GM12878 (cell line): ENCODE results near the gene ELP4. TPM values are rescaled to one million over a fixed set of nuclear protein-coding genes. Genes with fewer than 3 reads are reported as not detected.

Source experiments
- BACH1 ChIP-seq: fragments of 450-650 bp; IDR thresholded peaks from 2 replicates; pipeline ENCODE4 v1.6.1; 2017; ENCODE audit warnings: mild to moderate bottlenecking, borderline replicate concordance
- CBFB ChIP-seq: IDR thresholded peaks from 2 replicates; pipeline ENCODE4 v1.6.1; 2016; ENCODE audit warnings: antibody characterized with exemption, low read depth
- CHD2 ChIP-seq: IDR thresholded peaks from 2 replicates; pipeline ENCODE4 v1.6.1; 2011; ENCODE audit warnings: low read depth, low read length, improper control_type of control experiment, borderline replicate concordance
- EED ChIP-seq: sonication (generic); IDR thresholded peaks from 2 replicates; pipeline ENCODE4 v1.6.1; 2016; ENCODE audit warnings: antibody characterized with exemption, low read depth
- EP300 ChIP-seq, 2 experiments: fragments of 150-350 bp in 1 of 2; IDR thresholded peaks; 2 replicates each; pipeline ENCODE4 v1.6.1; 2011 to 2012; ENCODE audit warnings: low read depth in 2 of 2, low read length in 2 of 2, borderline replicate concordance in 1 of 2, improper control_type of control experiment in 1 of 2, inconsistent platforms in 1 of 2; ENCODE audit not compliant: control insufficient read depth in 1 of 2
- FOS ChIP-seq: IDR thresholded peaks from 3 replicates; pipeline ENCODE4 v1.6.1; 2011; ENCODE audit warnings: borderline replicate concordance; ENCODE audit not compliant: insufficient read length; ENCODE audit errors: extremely low read depth
- KAT2A ChIP-seq: conservative IDR thresholded peaks from 2 replicates; pipeline ENCODE4 v1.6.1; 2011; ENCODE audit warnings: low read depth, low read length; ENCODE audit not compliant: control insufficient read depth
- MTA2 ChIP-seq: fragments of 450-650 bp; IDR thresholded peaks from 2 replicates; pipeline ENCODE4 v1.6.1; 2016; ENCODE audit warnings: low read depth, mild to moderate bottlenecking, moderate library complexity
- MYC ChIP-seq: IDR thresholded peaks from 2 replicates; pipeline ENCODE4 v1.6.1; 2011; ENCODE audit warnings: mild to moderate bottlenecking, low read length, moderate library complexity, inconsistent platforms; ENCODE audit not compliant: insufficient read depth, insufficient replicate concordance, insufficient read length, severe bottlenecking
- NR2F1 ChIP-seq: fragments of 450-650 bp; conservative IDR thresholded peaks from 2 replicates; pipeline ENCODE4 v1.6.1; 2017; ENCODE audit warnings: mild to moderate bottlenecking
- PAX5 ChIP-seq: IDR thresholded peaks from 2 replicates; pipeline ENCODE4 v1.6.1; 2011; ENCODE audit warnings: low read depth, low read length, borderline replicate concordance
- POU2F2 ChIP-seq: IDR thresholded peaks from 3 replicates; pipeline ENCODE4 v1.6.1; 2011; ENCODE audit warnings: low read depth, mild to moderate bottlenecking, low read length, borderline replicate concordance
- RBBP5 ChIP-seq: fragments of 200-600 bp; sonication (generic); conservative IDR thresholded peaks from 2 replicates; pipeline ENCODE4 v1.6.1; 2016
- RUNX3 ChIP-seq: IDR thresholded peaks from 2 replicates; pipeline ENCODE4 v1.6.1; 2012; ENCODE audit warnings: low read length, inconsistent platforms
- SIN3A ChIP-seq: IDR thresholded peaks from 2 replicates; pipeline ENCODE4 v1.6.1; 2012; ENCODE audit warnings: low read depth, low read length, improper control_type of control experiment
- SMAD1 ChIP-seq: fragments of 450-650 bp; IDR thresholded peaks from 2 replicates; pipeline ENCODE4 v1.6.1; 2018; ENCODE audit warnings: mild to moderate bottlenecking, low read depth; ENCODE audit not compliant: partially characterized antibody
- SREBF2 ChIP-seq: IDR thresholded peaks from 2 replicates; pipeline ENCODE4 v1.6.1; 2012; ENCODE audit warnings: mild to moderate bottlenecking, low read length
- STAT1 ChIP-seq: fragments of 450-650 bp; conservative IDR thresholded peaks from 2 replicates; pipeline ENCODE4 v1.6.1; 2014; ENCODE audit warnings: antibody characterized with exemption, mild to moderate bottlenecking
- TAF1 ChIP-seq: IDR thresholded peaks from 2 replicates; pipeline ENCODE4 v1.6.1; 2011; ENCODE audit warnings: mild to moderate bottlenecking, low read depth, low read length, borderline replicate concordance
- ZNF274 ChIP-seq: IDR thresholded peaks from one replicate; pipeline ENCODE4 v1.8.0; 2011; ENCODE audit not compliant: insufficient read length, insufficient read depth
- polyA plus RNA-seq, 11 experiments: library from polyadenylated mRNA; depleted of rRNA in 4 of 11; unstranded in 6 of 11; stranded (reverse) in 5 of 11; fragments of >200 nt; fragmentation: Nextera tagmentation in 4 of 11; fragmentation: Illumina TruSeq in 1 of 11; extraction: Ambion mirVana in 4 of 11; extraction: Trizol in 1 of 11; gene quantifications; 1 replicate in 1 of 11; 2 replicates in 10 of 11; pipeline versions ENCODE4 v1.2.1 to v1.2.3, GENCODE V29; 2011 to 2016; ENCODE audit warnings: inconsistent platforms in 2 of 11, missing spikeins in 2 of 11, low read depth in 1 of 11
- total RNA-seq, 4 experiments: library from RNA; depleted of rRNA in 3 of 4; stranded (reverse); fragments of >200 nt in 3 of 4; fragmentation: Illumina TruSeq in 1 of 4; extraction: Trizol in 1 of 4; gene quantifications; 2 replicates each; pipeline versions ENCODE4 v1.2.1 to v1.2.3, GENCODE V29; 2013 to 2021
- TF ChIP-seq, protein P1 (sequence below): fragments of 450-650 bp; IDR thresholded peaks from 2 replicates; pipeline ENCODE4 v1.6.1; 2017; ENCODE audit warnings: mild to moderate bottlenecking, low read depth, inconsistent platforms; ENCODE audit not compliant: poor library complexity, severe bottlenecking
- TF ChIP-seq, protein P2 (sequence below): IDR thresholded peaks from 2 replicates; pipeline ENCODE4 v1.6.1; 2012; ENCODE audit warnings: low read depth, low read length, improper control_type of control experiment
- TF ChIP-seq, protein P3 (sequence below): fragments of 450-650 bp; IDR thresholded peaks from 2 replicates; pipeline ENCODE4 v1.6.1; 2017; ENCODE audit warnings: borderline replicate concordance
- TF ChIP-seq, protein P4 (sequence below): IDR thresholded peaks from 2 replicates; pipeline ENCODE4 v1.6.1; 2011; ENCODE audit warnings: mild to moderate bottlenecking, low read depth, low read length, moderate library complexity; ENCODE audit not compliant: insufficient replicate concordance

Gene ELP4
- total and polyA plus RNA-seq, 10 of the 15 experiments (the other 5 are each of a cell fraction or from before 2014, with no cell fraction given) = 17.7 to 36.1 (median 27.0) TPM

DNA sequence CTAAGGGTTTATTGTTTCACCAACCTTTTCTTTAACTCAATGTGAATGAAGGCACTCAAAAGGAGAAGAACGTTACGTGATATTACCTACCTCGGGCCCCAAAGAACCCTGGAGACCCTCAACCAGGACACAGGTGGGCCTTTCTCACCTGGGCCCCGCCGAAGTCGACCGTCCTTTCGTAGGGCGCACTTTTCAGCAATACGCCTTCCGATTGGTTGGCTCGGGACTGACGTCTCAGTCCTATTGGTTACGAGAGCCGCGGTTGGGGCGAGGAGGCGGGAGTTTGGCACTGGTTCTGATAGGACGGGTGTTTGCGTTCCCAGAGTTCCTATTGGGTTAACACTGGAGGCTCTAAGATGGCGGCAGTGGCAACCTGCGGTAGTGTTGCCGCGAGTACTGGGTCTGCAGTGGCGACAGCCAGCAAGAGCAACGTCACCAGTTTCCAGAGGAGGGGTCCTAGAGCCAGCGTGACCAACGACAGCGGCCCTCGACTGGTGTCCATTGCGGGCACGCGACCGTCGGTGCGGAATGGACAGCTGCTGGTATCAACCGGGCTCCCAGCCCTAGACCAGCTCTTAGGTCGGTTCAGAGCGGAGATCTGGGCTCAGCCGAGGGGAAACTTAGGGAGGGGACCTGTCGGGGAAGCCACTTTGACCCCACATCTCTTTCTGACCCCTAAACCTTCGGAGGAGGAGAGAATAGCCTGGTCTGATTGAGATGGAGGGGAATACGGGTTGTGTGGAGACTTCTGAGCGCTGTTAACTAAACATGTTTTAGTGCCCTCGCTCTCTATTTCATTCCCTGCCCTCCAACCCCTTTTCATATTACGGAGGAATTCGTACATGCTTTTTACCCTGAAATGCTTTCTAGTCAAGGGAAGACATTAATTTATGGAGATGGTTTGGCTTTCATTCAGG, at the start of gene ELP4, which contains the start of gene IMMP1L (continued):
- TF ChIP-seq POU2F2 = no peak
- peak; percentile 70 for TF ChIP-seq RUNX3
- TF ChIP-seq SIN3A = peak; percentile 12; the same call in 1 of the 2 replicates
- TF ChIP-seq MTA2 = no peak
- TF ChIP-seq, protein P1, sequence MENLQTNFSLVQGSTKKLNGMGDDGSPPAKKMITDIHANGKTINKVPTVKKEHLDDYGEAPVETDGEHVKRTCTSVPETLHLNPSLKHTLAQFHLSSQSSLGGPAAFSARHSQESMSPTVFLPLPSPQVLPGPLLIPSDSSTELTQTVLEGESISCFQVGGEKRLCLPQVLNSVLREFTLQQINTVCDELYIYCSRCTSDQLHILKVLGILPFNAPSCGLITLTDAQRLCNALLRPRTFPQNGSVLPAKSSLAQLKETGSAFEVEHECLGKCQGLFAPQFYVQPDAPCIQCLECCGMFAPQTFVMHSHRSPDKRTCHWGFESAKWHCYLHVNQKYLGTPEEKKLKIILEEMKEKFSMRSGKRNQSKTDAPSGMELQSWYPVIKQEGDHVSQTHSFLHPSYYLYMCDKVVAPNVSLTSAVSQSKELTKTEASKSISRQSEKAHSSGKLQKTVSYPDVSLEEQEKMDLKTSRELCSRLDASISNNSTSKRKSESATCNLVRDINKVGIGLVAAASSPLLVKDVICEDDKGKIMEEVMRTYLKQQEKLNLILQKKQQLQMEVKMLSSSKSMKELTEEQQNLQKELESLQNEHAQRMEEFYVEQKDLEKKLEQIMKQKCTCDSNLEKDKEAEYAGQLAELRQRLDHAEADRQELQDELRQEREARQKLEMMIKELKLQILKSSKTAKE = no peak
- TF ChIP-seq, protein P2, sequence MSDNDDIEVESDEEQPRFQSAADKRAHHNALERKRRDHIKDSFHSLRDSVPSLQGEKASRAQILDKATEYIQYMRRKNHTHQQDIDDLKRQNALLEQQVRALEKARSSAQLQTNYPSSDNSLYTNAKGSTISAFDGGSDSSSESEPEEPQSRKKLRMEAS = peak; percentile 15; the same call in 1 of the 2 replicates
- peak; percentile 88; the same call in 1 of the 2 replicates for TF ChIP-seq RBBP5
- TF ChIP-seq, protein P3, sequence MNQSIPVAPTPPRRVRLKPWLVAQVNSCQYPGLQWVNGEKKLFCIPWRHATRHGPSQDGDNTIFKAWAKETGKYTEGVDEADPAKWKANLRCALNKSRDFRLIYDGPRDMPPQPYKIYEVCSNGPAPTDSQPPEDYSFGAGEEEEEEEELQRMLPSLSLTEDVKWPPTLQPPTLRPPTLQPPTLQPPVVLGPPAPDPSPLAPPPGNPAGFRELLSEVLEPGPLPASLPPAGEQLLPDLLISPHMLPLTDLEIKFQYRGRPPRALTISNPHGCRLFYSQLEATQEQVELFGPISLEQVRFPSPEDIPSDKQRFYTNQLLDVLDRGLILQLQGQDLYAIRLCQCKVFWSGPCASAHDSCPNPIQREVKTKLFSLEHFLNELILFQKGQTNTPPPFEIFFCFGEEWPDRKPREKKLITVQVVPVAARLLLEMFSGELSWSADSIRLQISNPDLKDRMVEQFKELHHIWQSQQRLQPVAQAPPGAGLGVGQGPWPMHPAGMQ = no peak
- peak; percentile 90 for TF ChIP-seq FOS
- TF ChIP-seq CBFB = peak; percentile 58; the same call in 1 of the 2 replicates
- TF ChIP-seq NR2F1 = no peak
- TF ChIP-seq TAF1 = peak; percentile 92
- no peak for TF ChIP-seq EED
- TF ChIP-seq MYC = no peak
- TF ChIP-seq EP300 (IDR thresholded peaks at IDR 0.05; ENCODE audit: borderline replicate concordance in 1 of 2, control insufficient read depth in 1 of 2, low read depth in 2 of 2, low read length in 2 of 2) = no peak
- no peak for TF ChIP-seq ZNF274
- TF ChIP-seq, protein P4, sequence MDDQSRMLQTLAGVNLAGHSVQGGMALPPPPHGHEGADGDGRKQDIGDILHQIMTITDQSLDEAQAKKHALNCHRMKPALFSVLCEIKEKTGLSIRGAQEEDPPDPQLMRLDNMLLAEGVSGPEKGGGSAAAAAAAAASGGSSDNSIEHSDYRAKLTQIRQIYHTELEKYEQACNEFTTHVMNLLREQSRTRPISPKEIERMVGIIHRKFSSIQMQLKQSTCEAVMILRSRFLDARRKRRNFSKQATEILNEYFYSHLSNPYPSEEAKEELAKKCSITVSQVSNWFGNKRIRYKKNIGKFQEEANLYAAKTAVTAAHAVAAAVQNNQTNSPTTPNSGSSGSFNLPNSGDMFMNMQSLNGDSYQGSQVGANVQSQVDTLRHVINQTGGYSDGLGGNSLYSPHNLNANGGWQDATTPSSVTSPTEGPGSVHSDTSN = no peak
- no peak for TF ChIP-seq PAX5
- TF ChIP-seq KAT2A = no peak
- no peak for TF ChIP-seq SREBF2
- no peak for TF ChIP-seq BACH1
- no peak for TF ChIP-seq STAT1
- peak; percentile 94 for TF ChIP-seq CHD2
- TF ChIP-seq SMAD1 = no peak
